ENCODE measurements around the gene ALDH1L1. TPM values are rescaled to one million over a fixed set of nuclear protein-coding genes. Genes with fewer than 3 reads are reported as not detected.

ALDH1L1 gene
- total RNA-seq, 1 experiment from 2014 or later: not detected

DNA sequence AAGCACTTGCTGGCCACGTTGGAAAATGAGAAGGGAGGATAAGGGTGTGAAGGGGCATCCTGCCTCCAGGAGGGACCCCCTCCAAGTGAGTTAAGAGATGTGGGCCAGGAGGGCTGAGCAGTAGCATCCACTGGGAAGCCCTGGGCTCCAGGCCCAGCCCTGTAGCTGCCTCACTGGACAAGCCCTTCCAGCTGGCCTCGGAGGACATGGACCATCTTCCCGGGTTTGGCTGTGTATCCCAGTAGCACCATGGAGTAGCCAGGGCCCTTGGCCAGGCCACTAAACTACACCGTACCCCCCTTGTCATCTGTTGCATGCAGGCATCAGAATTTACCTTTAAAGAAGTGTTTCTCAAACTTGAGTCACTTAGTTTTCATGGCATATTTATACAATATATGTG, 29.4 kb upstream of the ALDH1L1 start:
- Histone ChIP-seq H4K20me1 (ENCODE audit: insufficient read depth, low read depth, low read length) (no peaks in the 10 kb centered on the region), H2AFZ (ENCODE audit: low read length) (no peak overlapping the region), H3K9ac (ENCODE audit: low read length) (no peak overlapping the region), H3K27ac (ENCODE audit: low read length) (no peak overlapping the region), H3K4me3 (ENCODE audit: low read length) (no peak overlapping the region), H3K9me2 (replicated peaks; ENCODE audit: insufficient read depth, low read length) (no peaks in the 10 kb centered on the region), H3K4me1 (ENCODE audit: low read length) (no peaks in the 10 kb centered on the region), H3K79me2 (ENCODE audit: low read length) (no peaks in the 10 kb centered on the region), H3K27me3 (ENCODE audit: low read length) (no peaks in the 10 kb centered on the region), H3K9me3 (ENCODE audit: low read length) (no peaks in the 10 kb centered on the region), H3K36me3 (ENCODE audit: insufficient read depth, low read length) (no peaks in the 10 kb centered on the region), H3K4me2 (ENCODE audit: low read depth, low read length, poor library complexity, severe bottlenecking) (no peak overlapping the region)
- no peak for DNase-seq

DNA sequence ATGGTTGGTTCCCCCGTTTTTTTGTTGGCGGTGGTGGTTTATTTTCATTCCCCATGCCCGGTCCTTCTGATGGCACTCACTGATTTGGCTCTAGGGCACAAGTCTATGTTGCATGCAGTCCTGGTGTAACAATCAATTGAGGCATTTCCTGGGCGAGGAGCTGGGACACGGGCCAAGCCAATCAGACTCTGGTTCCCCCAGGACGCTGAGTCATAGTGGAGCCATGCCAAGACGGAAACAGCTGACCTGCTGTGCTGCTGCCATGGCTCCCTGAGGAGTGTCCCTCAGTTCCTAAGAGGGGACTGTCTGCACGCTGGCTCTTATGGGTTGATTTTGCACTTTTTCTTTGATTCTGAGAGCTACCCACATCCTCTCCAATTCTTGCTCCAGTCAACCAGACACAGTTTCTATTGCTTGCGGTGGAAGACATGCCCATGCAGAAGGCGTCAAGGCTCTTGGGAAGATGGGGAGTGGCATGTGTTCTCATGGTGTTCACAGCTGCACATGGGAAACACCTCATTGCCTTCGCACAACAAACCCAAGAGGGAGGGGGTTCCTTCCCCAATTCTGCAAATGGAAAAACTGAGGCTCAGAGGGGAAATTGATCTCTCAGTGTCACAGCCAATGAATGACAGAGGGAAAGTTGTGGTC, 28.3 kb upstream of the ALDH1L1 start:
- Histone ChIP-seq H4K20me1 (ENCODE audit: insufficient read depth, low read depth, low read length) (no peaks in the 10 kb centered on the region), H3K36me3 (ENCODE audit: insufficient read depth, low read length) (no peaks in the 10 kb centered on the region), H3K4me3 (ENCODE audit: low read length) (no peak overlapping the region), H2AFZ (ENCODE audit: low read length) (no peak overlapping the region), H3K4me2 (ENCODE audit: low read depth, low read length, poor library complexity, severe bottlenecking) (no peak overlapping the region), H3K27me3 (ENCODE audit: low read length) (no peaks in the 10 kb centered on the region), H3K4me1 (ENCODE audit: low read length) (no peaks in the 10 kb centered on the region), H3K79me2 (ENCODE audit: low read length) (no peaks in the 10 kb centered on the region), H3K9ac (ENCODE audit: low read length) (no peak overlapping the region), H3K27ac (ENCODE audit: low read length) (no peak overlapping the region), H3K9me3 (ENCODE audit: low read length) (no peaks in the 10 kb centered on the region), H3K9me2 (replicated peaks; ENCODE audit: insufficient read depth, low read length) (no peaks in the 10 kb centered on the region)
- DNase-seq: no peak

DNA sequence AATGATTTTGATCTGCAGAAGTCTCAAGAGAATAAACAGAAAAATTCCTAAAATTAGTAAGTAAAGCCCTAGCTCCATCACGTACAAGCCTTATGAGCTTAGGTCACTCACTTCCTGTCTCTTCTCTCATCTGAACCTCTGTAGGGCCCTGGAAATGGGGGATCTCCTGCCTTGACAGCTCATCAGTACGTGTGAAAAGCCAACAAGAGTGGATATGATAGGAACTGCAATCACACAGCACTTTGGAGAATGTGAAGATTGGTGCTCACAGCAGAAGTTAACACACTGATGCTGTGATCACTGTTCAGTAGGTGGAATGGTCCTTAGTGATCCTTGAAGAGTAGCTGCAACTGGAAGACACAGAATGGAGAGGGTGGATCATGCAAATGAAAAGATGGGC, 27.8 kb upstream of the ALDH1L1 start:
- no peak overlapping the region for H3K4me3 ChIP-seq (ENCODE audit: low read length)
- no peaks in the 10 kb centered on the region for H3K27me3 ChIP-seq (ENCODE audit: low read length)
- no peak overlapping the region for H2AFZ ChIP-seq (ENCODE audit: low read length)

DNA sequence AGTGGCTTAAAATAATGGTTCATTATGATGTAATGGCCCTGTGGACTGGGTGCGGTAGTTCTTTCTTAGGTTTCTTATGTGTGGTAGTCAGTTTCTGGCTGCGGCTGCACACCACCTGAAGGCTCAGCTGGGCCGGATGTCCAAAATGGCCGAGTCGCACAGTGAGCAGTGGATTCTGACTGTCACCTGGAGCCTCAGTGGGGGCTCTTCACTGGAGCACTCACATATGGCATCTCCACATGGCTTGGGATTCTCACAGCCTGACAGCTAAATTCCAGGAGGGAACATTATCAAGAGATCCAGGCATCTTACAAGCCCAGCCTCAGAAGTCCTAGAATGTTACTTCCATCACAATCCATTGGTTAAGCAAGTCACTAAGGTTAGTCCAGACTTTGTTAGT, 26.8 kb upstream of the ALDH1L1 start:
- Histone ChIP-seq H3K27ac (ENCODE audit: low read length) (no peak overlapping the region), H3K9me3 (ENCODE audit: low read length) (no peaks in the 10 kb centered on the region), H3K4me3 (ENCODE audit: low read length) (no peak overlapping the region), H3K27me3 (ENCODE audit: low read length) (no peaks in the 10 kb centered on the region), H3K4me2 (ENCODE audit: low read depth, low read length, poor library complexity, severe bottlenecking) (no peak overlapping the region), H2AFZ (ENCODE audit: low read length) (no peak overlapping the region), H3K9me2 (replicated peaks; ENCODE audit: insufficient read depth, low read length) (no peaks in the 10 kb centered on the region), H3K4me1 (ENCODE audit: low read length) (no peaks in the 10 kb centered on the region), H4K20me1 (ENCODE audit: insufficient read depth, low read depth, low read length) (no peaks in the 10 kb centered on the region), H3K79me2 (ENCODE audit: low read length) (no peaks in the 10 kb centered on the region), H3K9ac (ENCODE audit: low read length) (no peak overlapping the region), H3K36me3 (ENCODE audit: insufficient read depth, low read length) (no peaks in the 10 kb centered on the region)
- DNase-seq: no peak

More for the DNA sequence above, 27.8 kb upstream of the ALDH1L1 start:
- Histone ChIP-seq H3K9ac (ENCODE audit: low read length) (no peak overlapping the region), H3K79me2 (ENCODE audit: low read length) (no peaks in the 10 kb centered on the region), H3K4me1 (ENCODE audit: low read length) (no peaks in the 10 kb centered on the region), H3K9me3 (ENCODE audit: low read length) (no peaks in the 10 kb centered on the region), H3K27ac (ENCODE audit: low read length) (no peak overlapping the region), H3K36me3 (ENCODE audit: insufficient read depth, low read length) (no peaks in the 10 kb centered on the region), H3K9me2 (replicated peaks; ENCODE audit: insufficient read depth, low read length) (no peaks in the 10 kb centered on the region), H4K20me1 (ENCODE audit: insufficient read depth, low read depth, low read length) (no peaks in the 10 kb centered on the region), H3K4me2 (ENCODE audit: low read depth, low read length, poor library complexity, severe bottlenecking) (no peak overlapping the region)
- DNase-seq: no peak

DNA sequence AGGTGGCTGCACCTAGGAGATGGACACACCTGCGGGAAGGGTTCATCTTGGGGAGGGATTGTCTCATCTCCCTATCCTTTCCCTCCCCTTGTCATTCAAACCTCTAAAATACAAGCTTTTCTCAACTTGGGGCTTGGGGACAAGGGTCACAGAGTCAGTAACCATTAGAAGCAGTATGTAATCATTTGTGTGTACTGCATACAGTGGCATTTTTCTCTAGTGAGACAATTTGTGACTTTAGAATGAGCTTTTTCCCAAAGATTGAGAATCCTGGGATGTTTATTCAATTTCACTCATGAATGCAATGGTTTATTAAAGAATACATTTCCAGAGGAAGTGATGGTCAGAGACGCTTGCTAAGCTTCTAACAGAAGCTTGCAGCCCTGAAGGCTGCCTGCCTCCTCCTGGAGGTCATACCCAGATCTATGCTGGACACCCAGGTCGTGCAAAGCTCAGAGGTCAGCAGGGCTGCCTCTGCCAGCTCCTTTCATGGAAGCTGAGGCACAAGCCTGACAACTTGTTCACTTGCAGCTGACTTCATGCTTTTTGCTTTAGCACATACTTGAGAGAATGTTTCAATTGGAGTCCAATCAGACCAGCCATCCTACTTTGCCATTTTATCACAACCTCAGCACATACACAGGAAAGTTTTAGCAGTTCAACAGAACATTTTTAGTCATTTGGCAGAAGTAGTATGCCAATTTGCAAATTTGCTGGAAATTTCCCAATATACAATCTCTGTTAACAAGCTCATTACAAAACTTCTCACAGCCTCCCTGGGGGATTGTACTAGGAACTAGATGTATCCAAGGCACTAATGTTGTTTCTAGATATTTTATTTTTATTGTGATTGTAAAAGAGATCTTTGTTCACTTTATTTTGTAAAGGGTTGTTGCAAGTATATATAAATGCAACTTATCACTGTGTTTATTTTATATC, 25.6 kb upstream of the ALDH1L1 start:
- H3K27me3 ChIP-seq (ENCODE audit: low read length): no peaks in the 10 kb centered on the region
- H3K9me3 ChIP-seq (ENCODE audit: low read length): no peaks in the 10 kb centered on the region
- no peaks in the 10 kb centered on the region for H3K79me2 ChIP-seq (ENCODE audit: low read length)
- H3K36me3 ChIP-seq (ENCODE audit: insufficient read depth, low read length): no peaks in the 10 kb centered on the region
- H4K20me1 ChIP-seq (ENCODE audit: insufficient read depth, low read depth, low read length): no peaks in the 10 kb centered on the region
- H3K9me2 ChIP-seq (replicated peaks; ENCODE audit: insufficient read depth, low read length): no peaks in the 10 kb centered on the region
- H3K4me2 ChIP-seq (ENCODE audit: low read depth, low read length, poor library complexity, severe bottlenecking): no peak overlapping the region
- no peak for DNase-seq
- H3K4me1 ChIP-seq (ENCODE audit: low read length): no peaks in the 10 kb centered on the region
- H3K27ac ChIP-seq (ENCODE audit: low read length): no peak overlapping the region
- H3K4me3 ChIP-seq (ENCODE audit: low read length): no peak overlapping the region
- H3K9ac ChIP-seq (ENCODE audit: low read length): no peak overlapping the region
- no peak overlapping the region for H2AFZ ChIP-seq (ENCODE audit: low read length)

DNA sequence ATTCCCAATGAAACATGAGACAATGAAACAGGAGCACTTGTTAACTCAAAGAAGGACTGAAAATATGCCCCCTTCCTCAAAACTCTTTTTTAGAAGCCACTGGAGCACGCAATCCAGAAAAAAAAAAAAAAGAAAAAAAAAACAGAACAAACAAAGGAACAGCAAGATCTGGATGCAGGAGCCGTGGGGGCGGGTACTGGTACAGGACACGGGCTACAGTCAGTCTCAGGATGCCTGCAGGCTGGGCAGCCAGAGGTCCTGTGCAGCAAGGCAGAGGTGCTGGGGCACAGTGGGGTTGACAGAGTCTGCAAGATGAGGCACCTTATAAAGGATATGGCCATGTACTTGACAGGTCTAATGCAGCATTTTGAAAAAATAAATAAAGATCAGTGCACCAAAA, 22.3 kb upstream of the ALDH1L1 start:
- Histone ChIP-seq H3K4me2 (ENCODE audit: low read depth, low read length, poor library complexity, severe bottlenecking) (no peak overlapping the region), H3K9ac (ENCODE audit: low read length) (no peak overlapping the region), H3K9me3 (ENCODE audit: low read length) (no peaks in the 10 kb centered on the region), H3K9me2 (replicated peaks; ENCODE audit: insufficient read depth, low read length) (no peaks in the 10 kb centered on the region), H3K27ac (ENCODE audit: low read length) (no peak overlapping the region), H2AFZ (ENCODE audit: low read length) (no peak overlapping the region), H3K4me3 (ENCODE audit: low read length) (no peak overlapping the region), H4K20me1 (ENCODE audit: insufficient read depth, low read depth, low read length) (no peaks in the 10 kb centered on the region), H3K27me3 (ENCODE audit: low read length) (no peaks in the 10 kb centered on the region), H3K36me3 (ENCODE audit: insufficient read depth, low read length) (no peaks in the 10 kb centered on the region), H3K79me2 (ENCODE audit: low read length) (no peaks in the 10 kb centered on the region), H3K4me1 (ENCODE audit: low read length) (no peaks in the 10 kb centered on the region)
- no peak for DNase-seq

DNA sequence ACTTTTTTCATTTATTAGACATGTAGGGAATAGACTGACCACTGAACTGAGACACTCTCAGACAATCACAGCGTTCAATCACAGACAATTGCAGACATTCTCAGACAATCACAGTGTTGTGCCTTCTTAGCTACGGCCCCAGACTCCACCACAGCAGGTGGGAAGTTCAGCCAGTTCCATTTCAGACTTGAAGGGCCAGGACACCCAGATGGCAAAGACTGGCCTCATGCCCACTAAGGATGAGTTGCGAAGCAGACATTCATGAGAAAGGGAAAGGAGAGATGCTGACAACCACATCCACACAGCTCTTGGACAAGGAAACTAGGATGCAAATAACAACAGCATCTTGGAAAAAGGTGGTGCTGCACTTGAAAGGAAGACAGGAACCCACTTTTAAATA, 21.9 kb upstream of the ALDH1L1 start:
- Histone ChIP-seq H3K4me1 (ENCODE audit: low read length) (no peaks in the 10 kb centered on the region), H3K9me3 (ENCODE audit: low read length) (no peaks in the 10 kb centered on the region), H3K27ac (ENCODE audit: low read length) (no peak overlapping the region), H3K27me3 (ENCODE audit: low read length) (no peaks in the 10 kb centered on the region), H3K79me2 (ENCODE audit: low read length) (no peaks in the 10 kb centered on the region), H3K9me2 (replicated peaks; ENCODE audit: insufficient read depth, low read length) (no peaks in the 10 kb centered on the region), H3K36me3 (ENCODE audit: insufficient read depth, low read length) (no peaks in the 10 kb centered on the region), H3K4me2 (ENCODE audit: low read depth, low read length, poor library complexity, severe bottlenecking) (no peak overlapping the region), H3K9ac (ENCODE audit: low read length) (no peak overlapping the region), H4K20me1 (ENCODE audit: insufficient read depth, low read depth, low read length) (no peaks in the 10 kb centered on the region), H2AFZ (ENCODE audit: low read length) (no peak overlapping the region), H3K4me3 (ENCODE audit: low read length) (no peak overlapping the region)
- DNase-seq: no peak

DNA sequence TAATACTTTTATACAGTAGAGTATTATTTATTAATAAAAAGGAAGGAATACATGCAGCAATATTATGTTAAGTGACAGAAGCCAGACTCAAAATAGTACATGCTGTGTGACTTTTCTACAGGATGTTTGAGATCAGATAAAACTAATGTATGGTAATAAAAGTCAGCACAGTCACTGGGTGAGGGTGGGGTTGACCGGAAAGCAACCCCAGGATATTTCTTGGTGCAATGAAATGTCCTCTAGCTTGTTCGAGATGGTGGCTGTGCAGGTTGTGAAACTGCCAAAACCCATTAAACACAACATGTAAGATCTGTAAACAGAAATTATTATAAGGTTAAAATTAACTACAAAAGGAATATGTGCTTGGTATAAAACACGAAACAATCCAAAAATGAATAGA, 20.8 kb upstream of the ALDH1L1 start:
- Histone ChIP-seq H3K9me3 (ENCODE audit: low read length) (no peaks in the 10 kb centered on the region), H3K27ac (ENCODE audit: low read length) (no peak overlapping the region), H3K4me2 (ENCODE audit: low read depth, low read length, poor library complexity, severe bottlenecking) (no peak overlapping the region), H4K20me1 (ENCODE audit: insufficient read depth, low read depth, low read length) (no peaks in the 10 kb centered on the region), H3K9me2 (replicated peaks; ENCODE audit: insufficient read depth, low read length) (no peaks in the 10 kb centered on the region), H3K9ac (ENCODE audit: low read length) (no peak overlapping the region), H3K4me1 (ENCODE audit: low read length) (no peaks in the 10 kb centered on the region), H3K79me2 (ENCODE audit: low read length) (no peaks in the 10 kb centered on the region), H3K36me3 (ENCODE audit: insufficient read depth, low read length) (no peaks in the 10 kb centered on the region), H2AFZ (ENCODE audit: low read length) (no peak overlapping the region), H3K4me3 (ENCODE audit: low read length) (no peak overlapping the region), H3K27me3 (ENCODE audit: low read length) (no peaks in the 10 kb centered on the region)
- DNase-seq: no peak
